ENCODE data around the gene LRRC61.
A peak's percentile ranks its signal among the peaks of the same experiment; 100 is the strongest.
"Not testable (repeated sequence)": the region's sequence is repeated elsewhere in the genome, so short reads cannot be mapped to it uniquely, and the experiment has no call there.

Gene LRRC61, protein sequence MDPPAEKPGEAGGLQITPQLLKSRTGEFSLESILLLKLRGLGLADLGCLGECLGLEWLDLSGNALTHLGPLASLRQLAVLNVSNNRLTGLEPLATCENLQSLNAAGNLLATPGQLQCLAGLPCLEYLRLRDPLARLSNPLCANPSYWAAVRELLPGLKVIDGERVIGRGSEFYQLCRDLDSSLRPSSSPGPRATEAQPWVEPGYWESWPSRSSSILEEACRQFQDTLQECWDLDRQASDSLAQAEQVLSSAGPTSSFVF

DNA sequence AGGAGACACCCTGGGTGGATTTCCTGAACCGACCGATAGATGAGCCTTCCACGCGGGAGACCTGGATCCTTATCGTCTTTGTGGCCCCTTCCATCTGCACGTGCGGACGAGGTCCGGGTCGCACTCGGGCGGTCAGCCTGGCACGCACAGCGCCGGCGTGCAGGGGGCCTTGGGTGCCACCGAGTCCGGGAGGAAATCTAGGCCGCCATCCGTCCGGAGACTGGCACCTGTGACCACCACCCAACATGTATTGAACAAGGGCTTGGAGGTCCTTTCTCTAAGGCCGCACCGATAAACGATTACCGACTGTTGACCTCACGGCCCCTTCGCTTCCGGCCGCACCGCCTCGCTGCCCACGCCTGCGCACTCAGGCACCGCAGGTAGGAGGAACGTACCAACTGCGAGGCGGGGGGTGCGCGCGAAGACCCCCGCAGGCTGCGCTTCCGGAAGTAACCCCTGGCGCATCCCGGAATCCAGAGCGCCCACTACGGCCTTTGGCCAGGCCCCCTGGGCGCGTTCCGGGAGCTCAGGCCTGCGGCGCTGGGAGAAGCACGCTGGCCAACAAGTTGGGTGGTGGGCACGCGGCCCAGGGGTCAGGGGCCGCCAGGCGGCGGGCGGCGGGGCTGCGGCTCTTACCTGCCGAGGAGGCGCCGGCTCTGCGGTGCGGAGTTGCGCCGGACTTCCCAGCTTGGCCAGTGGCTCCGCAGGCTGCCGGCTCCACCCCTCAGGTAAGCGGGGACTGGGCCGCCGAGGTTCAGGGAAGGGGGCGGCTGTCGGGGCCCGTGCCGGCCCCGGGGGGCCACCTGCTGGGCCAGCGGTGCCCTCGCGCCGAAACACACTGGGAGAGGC is at the start of gene LRRC61, which contains the start of gene ACTR3C:
Gene LRRC61, plus strand, starts transcription at position 523 of the 849 bp plus-strand sequence. CDS start 13,507 bp downstream, outside the sequence.
Gene ACTR3C, minus strand, starts transcription at position 713 of the 849 bp plus-strand sequence. CDS start 28,249 bp downstream, outside the sequence.
- peak; percentile 19 to 51 (median 21) for DNase-seq (ENCODE audit: low read depth in 3 of 3, low spot score in 1 of 3)

DNA sequence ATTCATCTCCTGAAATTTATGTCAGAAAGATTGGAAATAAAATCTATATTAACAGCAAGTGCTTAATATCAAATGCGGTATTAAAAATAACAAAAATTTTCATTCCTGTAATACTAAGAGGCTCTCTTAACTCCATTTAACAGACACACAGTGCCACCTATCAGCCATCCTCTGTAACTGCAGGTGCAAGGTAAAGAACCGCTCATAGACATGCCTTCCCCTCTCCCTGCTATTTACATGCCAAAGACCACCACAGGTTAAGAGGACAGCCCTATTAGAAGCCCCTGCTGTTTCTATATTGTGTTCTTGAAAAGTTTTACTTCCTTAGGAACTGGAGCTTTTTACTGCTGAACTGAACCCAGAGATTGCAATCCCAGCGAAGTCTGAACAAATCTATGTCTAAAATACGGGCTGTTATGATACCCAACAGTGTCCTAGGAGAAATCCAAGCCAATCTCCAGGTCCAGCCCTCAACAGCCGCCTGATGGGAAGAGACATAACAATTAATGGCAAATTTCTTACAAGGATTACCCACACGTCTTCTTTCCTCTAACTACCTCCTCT is 46.9 kb upstream of the LRRC61 start:
- not testable (repeated sequence) for DNase-seq (ENCODE audit: low read depth in 3 of 3, low spot score in 1 of 3)

DNA sequence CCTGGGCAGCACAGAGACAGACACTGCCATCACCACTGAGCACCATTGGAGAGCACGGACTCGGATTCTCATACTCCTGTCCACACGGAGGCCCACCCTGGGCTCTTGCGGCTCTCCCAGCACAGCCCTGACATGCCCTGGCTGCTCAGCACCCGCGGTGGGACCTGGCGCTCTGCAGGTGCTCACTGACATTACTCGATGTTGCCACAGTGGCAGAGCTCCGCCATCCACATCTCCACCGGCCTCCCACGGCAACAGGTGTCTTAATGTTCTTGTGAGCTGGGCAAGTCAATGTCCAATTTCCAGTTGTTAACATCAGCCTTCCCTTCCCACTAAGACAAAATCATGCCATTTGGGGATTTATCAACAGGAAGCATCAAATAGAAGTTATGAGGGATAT is 44.8 kb upstream of the LRRC61 start:
- not testable (repeated sequence) for DNase-seq (ENCODE audit: low read depth in 3 of 3, low spot score in 1 of 3)

DNA sequence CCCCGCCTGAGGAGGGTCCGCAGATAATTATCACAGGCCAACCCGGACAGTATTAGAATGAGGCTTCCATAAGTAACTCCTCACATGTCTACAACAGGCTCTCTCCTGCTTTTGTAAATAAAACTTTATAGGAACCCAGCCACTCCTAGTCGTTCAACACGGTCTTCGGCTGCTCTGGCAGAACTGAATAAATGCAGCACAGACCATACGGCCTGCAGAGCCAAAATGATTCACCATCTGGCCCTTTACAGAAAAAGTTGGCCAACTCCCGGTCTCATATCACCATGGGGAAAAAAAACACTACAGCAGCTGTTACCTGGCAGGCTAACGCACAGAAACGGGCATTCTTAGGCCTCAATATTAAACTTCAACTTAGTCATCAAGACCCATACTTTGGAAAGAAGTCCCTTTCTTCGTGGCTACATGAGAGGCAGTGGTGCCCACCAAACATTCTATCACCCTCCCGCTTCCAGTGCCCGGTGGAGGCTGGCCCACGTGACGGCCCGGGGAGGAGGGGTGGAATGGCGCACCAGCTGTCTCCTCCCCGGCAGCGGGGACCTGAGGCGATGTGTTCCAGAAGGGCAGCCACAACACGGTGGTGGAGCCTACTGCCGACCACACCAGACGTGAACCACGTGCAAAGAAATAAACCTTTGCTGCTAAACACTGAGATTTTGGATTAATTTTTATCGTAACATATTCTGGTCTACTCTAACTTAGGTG is 41.3 kb upstream of the LRRC61 start:
- DNase-seq (ENCODE audit: low read depth in 3 of 3, low spot score in 1 of 3), result not testable (repeated sequence)

DNA sequence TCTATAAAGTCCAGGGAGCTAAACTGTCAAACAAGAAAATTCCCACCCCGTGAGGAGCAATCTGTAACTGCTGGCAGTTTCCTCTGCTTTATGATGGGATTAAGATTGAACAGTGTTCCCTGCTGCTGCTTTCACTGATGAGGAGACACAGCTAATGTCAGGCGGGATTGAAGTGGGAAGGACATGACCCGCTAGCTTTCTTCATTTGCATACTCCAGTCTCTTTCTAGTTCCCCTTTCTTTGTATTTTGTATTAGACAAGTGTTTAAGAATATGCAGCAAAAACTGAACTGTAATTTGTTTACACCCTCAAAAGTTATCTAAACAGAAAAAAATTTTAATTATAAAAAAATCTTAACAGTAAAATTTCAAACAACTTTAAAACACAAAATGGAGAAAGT is 40.0 kb upstream of the LRRC61 start:
- DNase-seq (ENCODE audit: low read depth in 3 of 3, low spot score in 1 of 3), result not testable (repeated sequence)

DNA sequence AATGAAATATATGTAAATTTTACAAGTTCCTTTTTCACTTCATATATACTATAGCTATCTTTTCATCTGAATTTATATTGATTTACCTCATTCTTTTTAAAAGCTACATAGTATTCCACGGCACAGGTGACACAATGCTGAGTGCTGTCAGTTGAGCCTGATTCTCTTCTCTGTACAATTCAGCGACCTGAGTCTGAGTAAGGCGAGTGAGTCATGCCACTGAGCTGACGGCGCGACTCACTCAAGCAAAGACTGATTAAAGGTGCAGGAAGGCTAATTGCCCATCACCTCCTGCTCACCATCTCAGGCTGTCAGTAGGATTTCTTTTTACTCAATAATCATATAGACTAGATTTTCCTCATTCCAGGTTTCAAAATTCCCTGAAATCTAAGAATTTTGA is 39.5 kb upstream of the LRRC61 start:
- DNase-seq (ENCODE audit: low read depth in 3 of 3, low spot score in 1 of 3), result not testable (repeated sequence)

DNA sequence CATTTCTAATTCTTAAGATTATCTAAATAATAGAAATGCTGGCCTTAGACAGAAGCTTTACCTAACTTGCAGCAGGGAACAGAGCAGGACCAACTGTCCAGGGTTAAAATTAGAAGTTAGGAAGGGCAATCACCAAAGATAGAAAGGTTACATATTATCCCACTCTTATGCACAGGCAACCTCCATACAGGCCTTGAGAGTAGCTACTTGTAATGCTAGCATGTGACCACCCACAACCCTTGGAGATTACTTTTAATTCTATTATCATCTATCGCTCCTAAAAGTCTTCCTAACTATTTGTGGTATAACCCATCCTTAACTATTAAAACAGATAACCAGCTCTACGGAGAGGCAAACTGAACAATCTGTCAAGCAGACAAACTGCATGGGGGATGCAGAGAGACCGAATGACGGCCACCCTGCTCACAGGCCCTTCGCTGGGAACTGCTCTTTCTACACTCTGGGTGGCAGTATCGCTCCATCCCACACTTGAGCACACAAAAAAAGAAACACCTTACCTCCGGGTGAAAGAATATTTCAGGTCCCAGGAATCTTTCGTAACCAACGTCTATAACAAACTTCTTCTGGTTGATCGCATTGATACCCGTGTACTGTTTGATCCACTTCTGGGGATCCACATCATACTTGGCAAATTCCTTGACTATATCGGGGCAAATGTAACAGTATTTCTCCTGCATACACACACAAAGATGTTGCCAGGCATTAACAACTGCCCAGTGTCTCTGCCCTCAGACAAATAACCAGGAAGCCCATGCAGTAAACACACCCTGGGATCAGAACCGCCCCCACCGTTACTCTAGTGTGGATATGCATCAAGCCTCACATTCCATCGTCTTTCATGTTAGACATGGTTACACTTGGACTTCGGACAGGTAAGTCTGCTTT is 37.1 kb upstream of the LRRC61 start:
- DNase-seq (ENCODE audit: low read depth in 3 of 3, low spot score in 1 of 3), result peak in 2 of 3 donors; percentile 5 to 13

DNA sequence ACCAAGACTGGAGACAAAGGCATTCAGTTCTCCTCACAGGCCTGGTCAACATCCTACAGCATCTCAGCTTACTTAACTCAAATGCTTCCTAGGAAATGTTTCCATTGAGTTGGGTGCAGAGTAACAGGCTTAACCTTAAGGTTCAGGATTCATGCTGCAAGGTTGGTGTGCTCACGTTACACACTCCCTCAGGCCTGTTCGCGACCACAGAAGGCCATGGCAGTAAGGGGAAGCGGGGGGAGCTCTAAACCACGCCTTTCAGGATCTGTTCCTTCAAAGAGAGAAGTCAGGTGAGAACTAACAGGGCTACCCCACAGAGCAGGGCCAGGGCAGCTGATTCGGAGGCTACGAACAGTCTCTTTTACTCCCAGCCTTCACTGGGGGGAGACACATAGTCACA is 35.3 kb upstream of the LRRC61 start:
- not testable (repeated sequence) for DNase-seq (ENCODE audit: low read depth in 3 of 3, low spot score in 1 of 3)

DNA sequence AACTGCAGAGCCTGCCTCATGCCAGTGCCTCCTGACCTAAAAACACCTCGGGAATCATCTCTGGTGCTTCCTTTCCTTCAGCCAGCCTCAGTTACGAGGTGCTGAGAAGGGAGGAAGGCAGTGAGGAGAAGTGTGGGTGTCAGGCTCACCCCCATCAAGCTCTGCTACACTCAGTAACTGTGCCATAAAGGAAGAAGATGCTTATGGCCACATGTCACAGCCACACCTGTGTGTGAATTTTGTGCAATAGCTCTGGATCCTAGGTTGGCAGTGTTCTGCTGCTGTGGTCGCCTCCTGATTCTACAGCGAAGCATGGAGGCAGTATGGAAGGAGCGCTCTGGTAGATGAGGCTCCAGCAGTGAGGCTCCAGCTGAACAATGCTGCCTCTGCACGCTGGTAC is 34.3 kb upstream of the LRRC61 start:
- not testable (repeated sequence) for DNase-seq (ENCODE audit: low read depth in 3 of 3, low spot score in 1 of 3)

DNA sequence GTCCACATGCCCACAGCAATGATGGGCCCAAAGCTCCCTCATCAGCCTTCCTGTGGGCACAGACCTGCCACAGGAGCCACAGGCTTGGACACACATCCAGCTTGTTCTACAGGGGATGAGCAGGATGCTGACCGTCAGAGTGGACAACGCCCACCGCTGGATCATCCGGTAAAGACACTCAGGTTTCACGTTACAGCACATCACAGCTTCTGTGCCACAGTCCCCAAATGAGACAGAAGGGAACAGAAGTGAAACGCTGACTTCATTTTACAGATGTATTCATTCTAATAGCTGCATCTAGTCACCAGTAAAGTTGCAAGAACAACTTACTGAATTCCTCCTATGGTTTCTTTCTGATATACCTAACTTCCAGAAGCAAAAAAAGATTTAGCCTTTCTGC is 32.8 kb upstream of the LRRC61 start:
- not testable (repeated sequence) for DNase-seq (ENCODE audit: low read depth in 3 of 3, low spot score in 1 of 3)

DNA sequence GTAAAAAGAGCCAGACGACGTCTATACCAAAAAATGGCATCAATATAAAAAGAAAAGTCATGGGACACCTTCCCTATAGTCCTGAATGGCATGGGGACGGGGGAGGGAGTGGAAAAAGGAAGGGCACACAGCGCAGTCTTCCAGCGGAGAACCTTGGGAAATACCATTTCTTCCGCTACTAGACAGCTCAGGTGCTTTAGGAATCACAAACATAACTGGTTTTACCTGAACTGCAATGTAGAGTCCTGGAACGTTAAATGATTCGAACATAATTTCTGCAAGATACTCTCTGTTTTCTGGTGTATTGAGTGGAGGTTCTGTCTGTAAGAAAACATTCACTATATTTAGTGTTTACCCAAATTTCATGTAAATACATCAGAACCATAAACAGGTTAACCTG is 28.1 kb upstream of the LRRC61 start:
- DNase-seq (ENCODE audit: low read depth in 3 of 3, low spot score in 1 of 3), result not testable (repeated sequence)

DNA sequence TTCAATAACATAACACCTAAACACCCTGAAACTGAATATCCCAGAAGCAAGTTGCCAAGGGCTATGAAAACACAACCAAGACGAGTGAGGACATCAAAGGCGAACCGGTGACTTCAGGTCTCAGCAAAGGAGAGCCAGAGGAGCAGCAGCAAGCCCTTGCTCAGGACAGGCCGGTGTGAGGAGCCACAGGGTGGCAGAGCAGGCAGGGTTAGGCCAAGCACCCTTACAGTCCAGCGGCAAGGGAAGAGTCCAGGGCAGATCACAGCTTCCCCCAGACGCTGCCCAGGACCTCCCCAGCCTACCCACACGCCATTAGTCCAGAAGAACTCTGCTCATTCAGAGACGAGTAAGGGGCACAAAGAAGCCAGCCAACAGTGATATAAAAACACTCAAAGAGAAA is 27.5 kb upstream of the LRRC61 start:
- not testable (repeated sequence) for DNase-seq (ENCODE audit: low read depth in 3 of 3, low spot score in 1 of 3)

DNA sequence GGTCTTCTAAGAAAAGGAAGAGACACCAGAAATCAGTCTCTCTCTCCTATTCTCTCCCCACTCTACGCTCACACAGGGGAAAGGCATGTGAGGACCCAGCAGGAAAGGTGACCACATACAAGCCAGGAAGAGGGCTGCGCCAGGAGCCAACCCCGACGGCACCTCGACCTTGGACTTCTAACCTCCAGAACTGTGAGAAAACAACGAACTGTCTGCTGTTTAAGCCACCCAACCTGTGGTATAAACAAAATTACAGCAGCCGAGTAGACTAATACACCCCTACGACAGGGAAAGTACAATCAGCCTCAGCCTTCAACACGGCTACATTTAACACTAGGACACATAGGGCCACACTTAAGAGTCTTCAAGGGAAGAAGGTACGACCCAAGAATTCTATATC is 26.4 kb upstream of the LRRC61 start:
- not testable (repeated sequence) for DNase-seq (ENCODE audit: low read depth in 3 of 3, low spot score in 1 of 3)

DNA sequence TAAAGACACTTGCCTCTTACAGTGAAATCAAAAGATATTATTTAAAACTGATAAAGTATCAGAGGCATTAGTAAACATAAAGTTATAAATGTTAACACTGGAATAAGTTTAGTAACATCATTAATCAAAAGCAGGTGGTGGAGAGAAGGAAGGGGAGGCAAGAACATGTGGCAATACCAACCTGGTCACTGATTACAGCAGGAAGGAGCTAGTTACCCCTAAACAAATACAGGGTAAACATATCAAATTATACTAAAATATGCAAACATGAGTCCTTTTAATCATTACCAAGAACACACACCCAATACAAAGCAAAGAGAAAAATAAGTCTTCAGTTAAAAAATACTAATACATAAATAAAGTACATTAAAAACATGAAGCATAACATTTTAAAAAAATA is 25.2 kb upstream of the LRRC61 start:
- DNase-seq (ENCODE audit: low read depth in 3 of 3, low spot score in 1 of 3), result not testable (repeated sequence)

DNA sequence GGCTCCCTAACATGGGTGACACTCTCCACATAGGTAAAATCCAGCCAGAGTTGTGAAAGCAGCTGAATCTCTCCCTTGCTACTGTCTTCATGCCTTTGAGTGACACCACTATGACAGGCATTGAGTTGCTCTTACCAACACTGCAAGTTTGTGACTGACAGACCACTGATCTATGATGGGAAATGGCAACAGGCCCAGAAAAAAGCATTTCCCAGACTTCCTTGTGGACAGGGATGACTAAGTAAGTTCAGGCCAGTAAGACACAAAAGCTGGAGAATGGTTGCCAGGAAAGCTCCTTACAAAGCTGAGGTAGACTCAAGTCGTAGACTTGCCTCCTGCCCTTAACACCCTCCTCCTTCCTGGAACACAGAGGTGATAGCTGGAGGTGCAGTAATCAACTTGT is 20.2 kb upstream of the LRRC61 start:
- DNase-seq (ENCODE audit: low read depth in 3 of 3, low spot score in 1 of 3), result not testable (repeated sequence)

DNA sequence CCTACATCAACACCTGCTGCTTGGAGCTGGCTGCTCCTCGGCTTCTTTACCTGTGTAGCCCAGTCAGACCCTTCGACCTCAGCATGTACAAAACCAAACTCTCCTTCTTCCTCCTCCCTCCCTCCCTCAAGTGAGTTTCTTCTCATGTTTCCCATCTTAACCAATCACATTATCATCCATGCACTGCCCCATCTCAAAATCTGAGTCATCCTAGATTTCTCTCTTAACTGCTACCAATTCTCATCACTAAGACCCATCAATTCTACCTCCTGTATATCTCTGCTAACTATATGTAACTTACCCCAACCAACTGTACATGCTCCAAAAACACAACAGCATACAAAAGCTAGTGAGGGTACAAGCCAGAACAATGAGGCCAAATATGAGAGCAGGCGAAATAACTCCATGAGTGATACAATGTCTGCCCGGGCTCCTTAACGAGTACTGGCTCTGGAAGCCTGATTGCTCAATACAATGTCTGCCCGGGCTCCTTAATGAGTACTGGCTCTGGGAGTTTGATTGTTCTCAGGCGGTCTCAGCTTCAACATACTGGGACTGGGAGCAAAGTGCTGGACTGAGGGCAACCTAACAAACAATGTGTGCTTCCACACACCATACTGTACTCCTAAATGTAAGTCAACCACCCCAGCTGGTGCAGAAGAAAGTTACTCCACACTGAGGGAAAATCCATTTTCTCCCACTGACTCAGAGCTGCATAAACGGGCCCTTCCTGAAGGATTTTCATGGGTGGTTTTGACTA is 18.5 kb upstream of the LRRC61 start:
- not testable (repeated sequence) for DNase-seq (ENCODE audit: low read depth in 3 of 3, low spot score in 1 of 3)

DNA sequence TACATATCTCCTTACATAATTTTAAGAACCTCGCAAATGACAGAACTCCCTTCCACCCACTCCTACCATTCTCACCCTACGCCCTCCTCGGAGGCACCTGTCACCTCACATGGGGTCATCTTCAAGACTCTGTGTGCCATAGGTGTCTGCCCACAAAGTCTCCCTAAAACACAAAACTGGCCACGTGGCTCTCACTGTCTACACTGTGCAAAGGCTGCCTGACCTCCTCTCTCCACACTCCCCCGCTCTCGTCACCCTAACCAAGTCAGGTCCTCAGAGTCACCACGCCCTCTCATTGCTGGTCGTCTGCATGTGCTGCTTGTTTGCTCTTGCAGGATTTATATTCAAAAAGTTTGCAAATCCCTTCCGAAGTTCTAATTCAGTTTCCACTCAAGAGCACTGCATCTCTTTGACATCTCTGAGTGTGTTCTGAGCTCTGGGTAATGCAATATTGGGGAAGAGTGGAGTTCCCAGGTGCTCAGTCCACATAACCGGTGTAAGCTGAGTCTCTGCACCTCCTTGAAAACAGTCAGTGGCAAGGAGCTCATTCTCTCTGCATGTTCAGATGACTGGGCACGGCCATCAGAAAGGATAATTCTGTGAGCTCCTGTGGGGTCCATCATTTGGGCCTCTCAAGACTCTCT is 17.8 kb upstream of the LRRC61 start:
- not testable (repeated sequence) for DNase-seq (ENCODE audit: low read depth in 3 of 3, low spot score in 1 of 3)

DNA sequence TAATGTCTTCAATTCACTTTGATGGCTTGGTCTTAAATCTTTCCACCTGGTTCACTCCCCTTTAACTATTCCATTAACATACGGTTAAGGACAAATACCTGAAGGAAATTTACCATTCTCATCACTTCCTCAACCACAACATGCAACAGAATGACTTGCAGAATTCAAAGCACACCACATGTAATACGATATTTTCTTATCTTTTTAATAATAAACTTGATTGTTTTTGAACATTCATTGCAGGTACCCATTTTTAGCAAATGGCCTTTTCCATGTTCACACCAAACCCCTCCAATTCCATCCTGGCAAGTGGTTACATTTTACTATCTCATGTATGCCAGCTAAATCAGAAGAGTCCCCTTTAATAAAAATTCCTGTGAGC is 17.3 kb upstream of the LRRC61 start:
- DNase-seq (ENCODE audit: low read depth in 3 of 3, low spot score in 1 of 3), result not testable (repeated sequence)

DNA sequence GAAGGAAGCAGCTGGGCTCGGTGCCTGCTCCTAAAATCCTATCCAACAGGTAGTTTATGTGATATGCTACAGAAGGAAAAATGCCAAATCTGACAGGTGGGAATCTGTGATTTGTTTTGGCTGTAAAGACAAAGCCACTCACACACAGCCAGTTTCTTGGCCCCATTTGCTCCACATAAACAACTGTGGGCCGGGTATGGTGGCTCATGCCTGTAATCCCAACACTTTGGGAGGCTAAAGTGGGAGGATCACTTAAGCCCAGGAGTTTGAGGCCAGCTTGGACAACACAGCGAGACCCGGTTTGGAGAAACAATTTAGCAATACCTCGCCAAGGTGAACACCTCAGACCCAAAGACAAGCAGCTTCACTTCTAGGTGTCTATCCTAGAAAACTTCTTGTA is 16.8 kb upstream of the LRRC61 start:
- DNase-seq (ENCODE audit: low read depth in 3 of 3, low spot score in 1 of 3), result not testable (repeated sequence)
